Medulla oblongata (tissue), 1 donor: Measurements from ENCODE around the gene CD79B.

Experiments
- DNase-seq: peaks from one replicate; pipeline ENCODE4 v3.0.0-alpha.2; 2015; ENCODE audit errors: extremely low spot score

CD79B gene

DNA sequence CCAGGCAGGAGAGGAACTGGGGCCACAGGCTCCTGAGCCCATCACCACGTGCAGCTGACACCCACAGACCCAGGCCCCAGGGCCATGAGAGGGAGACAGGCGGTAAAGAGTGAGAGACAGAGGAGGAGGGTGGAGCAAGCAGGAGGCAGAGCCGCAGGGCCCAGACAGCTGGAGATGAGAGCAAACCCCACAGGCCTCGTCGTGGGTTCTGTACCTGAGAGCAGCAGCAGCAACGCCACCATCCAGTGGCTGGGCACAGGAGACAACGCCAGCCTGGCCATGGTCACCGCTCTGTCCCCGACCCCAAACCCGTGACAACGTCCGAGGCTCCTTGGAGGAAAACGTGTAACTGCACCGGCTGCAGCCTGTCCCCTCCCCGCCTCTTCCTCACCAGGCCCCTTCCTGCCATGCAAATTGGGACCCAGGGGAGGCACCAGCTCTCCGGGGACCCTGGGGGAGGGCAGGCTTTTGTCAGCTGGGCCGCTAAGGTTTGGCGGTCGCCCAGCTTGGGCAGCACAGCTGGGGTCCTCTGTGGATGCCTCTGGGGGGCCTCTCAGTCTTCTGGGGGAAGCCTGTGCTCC is at the start of gene CD79B:
Gene CD79B (minus strand): TSS at position 351 of the 581 bp plus-strand sequence. CDS start 70 bp downstream, at position 281.
- DNase-seq, result no peak

- no peak for DNase-seq
Observed at GRCh38 chr17:63978272-63979200, 46.4 kb upstream of the CD79B start.

- DNase-seq, result no peak
Observed at GRCh38 chr17:63976702-63977101, 44.6 kb upstream of the CD79B start.

- no peak for DNase-seq
Observed at GRCh38 chr17:63975541-63976092, 43.5 kb upstream of the CD79B start.

DNA sequence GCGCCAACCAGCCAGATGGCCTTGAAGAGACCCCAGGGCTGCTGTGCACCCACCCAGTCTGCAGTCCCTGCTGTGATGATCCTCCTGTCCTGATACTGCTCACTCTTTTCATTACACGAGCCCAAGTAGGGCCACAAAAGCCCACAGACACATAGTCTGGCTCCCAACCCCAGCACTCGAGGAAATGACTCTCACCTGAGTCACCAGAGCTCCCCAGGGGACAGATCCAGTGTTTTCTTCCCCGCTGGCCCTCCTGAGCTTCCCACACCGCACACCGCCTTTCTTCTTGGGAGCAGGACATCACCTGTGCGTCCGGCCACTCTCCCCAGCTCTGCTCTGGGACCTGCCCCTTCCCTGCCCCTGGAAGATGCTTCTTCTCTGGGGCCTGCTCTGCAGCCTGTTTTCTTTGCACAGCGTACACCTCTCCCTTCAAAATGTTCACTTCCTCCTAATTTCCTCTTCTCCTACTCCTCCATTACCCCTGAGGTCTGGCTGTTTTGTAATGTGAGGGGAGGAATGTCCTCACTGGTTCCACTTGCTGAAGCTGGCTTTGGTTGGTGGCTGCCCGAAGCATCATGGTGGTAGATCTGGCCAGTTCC is 42.6 kb upstream of the CD79B start:
- no peak for DNase-seq

DNA sequence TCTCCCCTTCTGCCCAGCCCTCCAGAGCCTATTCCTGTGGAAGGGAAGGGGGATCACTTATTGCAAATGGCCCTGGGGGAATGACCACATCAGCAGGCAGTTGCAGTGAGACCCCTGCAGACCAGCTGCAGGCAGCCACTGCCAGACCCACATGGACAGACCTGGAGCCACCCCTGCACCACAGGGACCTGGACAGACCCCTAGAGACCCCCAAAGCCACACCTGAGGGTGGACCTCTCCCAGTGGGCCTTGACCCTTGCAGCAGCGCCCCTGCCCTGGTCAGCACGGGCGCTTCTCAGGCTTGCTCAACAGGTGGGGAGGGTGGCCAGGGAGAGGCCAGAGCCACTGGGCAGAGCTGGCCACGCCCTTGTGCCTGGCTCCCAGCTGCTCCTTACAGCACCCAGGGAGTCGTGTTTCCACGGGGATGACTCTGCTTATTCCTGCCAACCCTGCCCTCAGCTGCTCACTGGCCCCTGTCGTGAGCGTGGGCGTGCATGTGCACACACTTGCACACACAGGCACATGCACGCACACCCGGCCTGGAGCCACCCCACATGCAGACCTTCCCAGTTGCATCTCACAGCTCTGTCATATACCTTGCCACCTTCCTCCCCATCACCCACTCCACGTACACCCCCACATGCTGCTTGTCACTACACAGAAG is 41.9 kb upstream of the CD79B start:
- no peak for DNase-seq

DNA sequence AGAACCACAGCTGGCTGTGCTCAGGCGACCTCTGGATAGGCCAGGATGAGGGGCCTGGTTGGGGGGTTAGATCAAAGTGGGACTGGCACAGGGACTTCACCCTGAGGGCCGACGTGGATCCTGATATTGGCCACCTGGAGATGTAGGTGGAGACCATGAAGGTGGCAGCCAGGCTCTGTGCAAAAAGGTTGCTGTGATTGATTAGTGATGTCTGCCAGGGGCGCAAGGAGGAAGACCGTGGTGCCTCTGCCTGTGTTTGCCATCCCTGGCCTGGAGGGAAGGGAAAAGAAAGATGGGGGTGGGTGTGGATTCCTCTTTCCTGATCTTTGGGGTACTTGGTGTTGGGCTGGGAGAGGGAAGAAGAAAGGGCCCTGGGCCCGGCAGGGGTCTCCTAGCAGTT is 41.1 kb upstream of the CD79B start:
- no peak for DNase-seq

DNA sequence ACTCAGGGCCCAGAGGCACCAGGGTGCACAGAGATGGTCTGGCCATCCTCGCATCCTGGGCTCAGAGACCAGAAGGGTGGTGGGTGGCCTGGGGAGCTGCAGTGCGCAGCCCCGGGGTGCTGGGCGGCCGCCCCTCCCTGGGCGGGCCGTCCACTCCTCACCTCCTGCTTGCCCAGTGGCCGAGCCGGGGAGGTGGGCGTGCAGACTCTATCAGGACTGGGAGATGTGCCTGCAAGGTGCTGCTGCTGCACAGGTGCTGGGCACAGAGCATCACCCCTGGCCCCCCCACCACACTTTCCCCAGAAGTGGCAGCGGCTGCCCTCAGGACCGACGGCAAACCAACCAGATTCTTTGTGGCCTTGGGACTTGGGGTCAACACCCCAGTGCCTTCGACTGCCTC is 40.7 kb upstream of the CD79B start, which contains the start of gene SCN4A:
Gene SCN4A (minus strand): TSS at position 123 of the 400 bp plus-strand sequence. CDS start 77 bp downstream, at position 46.
- no peak for DNase-seq

GRCh38 chr17:63969278-63969677 is 37.1 kb upstream of the CD79B start:
- DNase-seq, result no peak

DNA sequence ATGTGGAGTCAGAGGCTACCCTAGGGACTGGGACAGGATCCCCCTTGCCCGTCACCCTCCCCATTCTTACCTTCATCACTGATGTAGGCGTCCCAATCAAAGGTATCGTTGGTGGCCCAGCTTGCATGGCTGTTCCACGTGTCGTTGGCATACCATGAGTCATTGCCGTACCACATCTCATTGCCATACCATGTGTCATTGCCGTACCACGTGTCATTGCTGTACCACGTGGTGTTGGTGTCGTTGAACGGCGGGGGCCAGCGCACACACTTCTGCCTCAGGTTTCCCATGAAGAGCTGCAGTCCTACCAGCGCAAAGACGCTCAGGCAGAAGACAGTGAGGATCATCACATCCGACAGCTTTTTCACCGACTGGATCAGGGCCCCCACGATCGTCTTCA is 35.8 kb upstream of the CD79B start:
- no peak for DNase-seq

DNA sequence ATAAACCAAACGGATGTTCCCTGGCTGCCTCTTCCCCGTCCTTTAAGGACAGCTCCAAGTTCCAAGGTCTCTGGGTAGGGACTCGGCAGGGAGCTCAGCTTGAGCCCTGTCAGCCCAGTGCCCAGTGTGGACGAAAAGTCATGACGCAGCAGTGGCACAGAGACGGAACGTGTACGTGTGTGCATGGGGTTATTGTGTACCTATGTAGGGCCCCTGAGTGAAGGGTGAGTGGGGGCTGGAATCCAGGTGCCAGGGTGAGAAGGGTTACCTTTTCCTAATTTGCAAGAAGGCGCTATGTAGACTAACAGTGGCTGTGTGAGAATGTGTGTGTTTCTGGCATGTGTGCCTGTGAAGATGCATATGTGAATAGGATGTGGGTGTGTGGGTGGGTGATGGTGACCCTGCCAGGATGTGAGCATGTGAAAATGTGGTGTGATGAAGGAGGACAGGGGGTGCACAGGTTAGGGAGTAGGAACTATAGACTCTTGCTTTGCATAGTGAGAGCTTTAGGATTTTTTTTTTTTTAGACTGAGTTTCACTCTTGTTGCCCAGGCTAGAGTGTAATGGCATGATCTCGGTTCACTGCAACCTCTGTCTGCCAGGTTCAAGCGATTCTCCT is 34.6 kb upstream of the CD79B start:
- DNase-seq, result no peak

DNA sequence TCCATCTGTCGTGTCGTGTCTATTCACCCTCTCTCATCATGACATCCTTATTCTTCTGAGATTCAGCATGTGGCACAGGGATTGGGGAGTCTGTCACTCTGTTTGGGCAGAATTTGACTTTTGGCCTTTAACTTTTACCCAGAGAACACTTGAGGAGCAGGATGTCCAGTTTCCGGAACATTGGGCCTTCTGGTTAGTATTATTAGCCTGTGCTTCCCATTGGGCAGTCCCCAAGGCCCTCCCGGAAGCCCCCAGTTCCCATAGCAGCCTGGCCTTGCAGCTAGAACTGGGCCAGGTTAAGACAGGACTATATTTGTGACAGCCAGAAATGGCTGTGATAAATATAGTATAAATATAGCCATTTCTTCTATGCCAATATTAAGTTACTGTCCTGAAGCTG is 31.0 kb upstream of the CD79B start:
- DNase-seq, result no peak

DNA sequence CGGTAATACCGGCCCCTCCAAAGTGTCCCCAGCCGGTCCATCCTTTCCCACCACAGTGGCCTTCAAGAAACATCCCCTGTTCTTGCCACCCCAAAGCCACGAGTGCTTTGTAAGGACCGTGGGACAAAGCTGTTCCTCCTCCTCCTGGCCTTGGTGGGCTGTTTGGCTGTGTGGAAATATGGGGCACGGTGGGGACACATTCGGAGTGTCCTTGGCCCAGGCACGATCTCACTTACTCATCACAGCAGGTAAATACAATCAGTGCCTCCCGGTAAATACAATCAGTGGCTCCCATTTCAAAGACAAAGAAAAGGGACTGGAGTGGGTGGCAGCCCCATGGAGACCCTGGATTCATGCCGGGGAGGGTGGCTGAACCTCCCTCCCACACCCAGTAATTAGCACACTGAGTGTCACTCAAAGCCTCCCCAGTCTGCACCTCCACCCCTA is 30.2 kb upstream of the CD79B start:
- no peak for DNase-seq

DNA sequence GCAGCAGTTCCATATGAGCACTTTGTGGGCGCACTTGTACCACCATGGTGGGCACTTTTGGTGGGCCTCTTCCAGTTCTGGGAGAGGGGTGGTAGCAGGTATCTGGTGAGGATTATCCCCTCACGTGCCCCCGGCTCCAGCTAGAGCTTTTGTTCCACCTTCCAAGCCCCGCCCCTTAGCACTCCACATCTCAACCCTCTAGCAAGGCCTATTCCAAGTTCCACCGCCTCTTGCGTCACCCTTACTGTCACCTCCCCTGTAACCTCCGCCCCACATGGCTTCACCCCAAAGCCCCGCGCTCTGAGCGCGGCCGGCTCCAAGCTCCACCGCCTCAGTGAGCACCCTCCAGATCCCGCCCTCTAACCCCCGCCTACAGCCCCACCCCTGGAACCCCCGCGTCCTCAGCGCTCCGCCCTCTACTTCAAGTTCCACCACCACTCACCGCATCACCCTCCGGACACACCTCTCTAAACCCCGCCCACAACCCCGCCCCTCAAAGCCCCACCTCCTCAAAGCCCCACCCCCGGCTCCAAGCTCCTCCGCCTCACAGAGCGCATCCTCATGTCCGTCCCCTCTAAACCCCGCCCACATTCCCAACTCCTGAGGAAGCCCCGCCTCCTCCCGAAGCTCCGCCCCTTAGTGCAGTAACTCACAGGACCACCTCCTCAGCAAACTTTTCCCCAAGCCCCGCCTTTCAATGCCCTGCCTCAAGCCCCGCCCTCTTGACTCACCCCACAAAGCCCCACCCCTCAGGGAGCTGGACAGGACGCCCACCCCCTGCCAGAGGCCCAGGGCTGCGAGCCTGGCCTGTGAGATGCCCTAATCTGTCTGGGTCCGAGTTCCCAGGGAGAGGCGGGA is 29.5 kb upstream of the CD79B start:
- DNase-seq, result no peak

GRCh38 chr17:63960430-63960829 is 28.3 kb upstream of the CD79B start:
- DNase-seq, result no peak

DNA sequence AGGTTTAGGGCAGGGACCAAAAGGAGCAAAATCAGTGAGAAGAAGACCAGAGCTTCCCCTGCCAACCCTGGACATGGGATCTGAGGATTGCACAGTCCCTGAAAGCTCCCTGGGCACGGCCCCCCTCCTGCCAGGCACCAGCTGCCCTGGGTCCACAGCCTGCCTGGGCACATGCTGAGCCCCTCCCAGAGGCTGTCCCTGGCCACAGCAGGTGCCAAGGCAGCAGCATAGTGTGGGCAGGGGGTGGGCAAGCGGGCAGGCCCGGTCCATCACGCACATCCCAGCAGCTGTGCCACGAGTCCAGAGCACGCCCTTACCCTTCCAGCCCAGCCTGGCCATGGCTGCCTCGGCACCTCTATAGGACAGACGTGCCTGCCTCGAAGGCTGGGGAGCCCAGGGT is 27.9 kb upstream of the CD79B start:
- DNase-seq, result no peak

- no peak for DNase-seq
Observed at GRCh38 chr17:63956296-63956920, 24.3 kb upstream of the CD79B start.

GRCh38 chr17:63955791-63956190 is 23.7 kb upstream of the CD79B start:
- no peak for DNase-seq

- DNase-seq, result no peak
Observed at GRCh38 chr17:63955232-63955631, 23.1 kb upstream of the CD79B start.
